ENCODE data around the gene PPARA. TPM values are rescaled to one million over a fixed set of nuclear protein-coding genes. Genes with fewer than 3 reads are reported as not detected.

The PPARA gene
- total and polyA plus RNA-seq, 2 experiments from 2014 or later: 8.7 to 14.4 TPM

GRCh38 chr22:46158283-46158682, 8.0 kb downstream of the PPARA start:
- no peak for DNase-seq
- Histone ChIP-seq H3K9me3 (ENCODE audit: low read depth) (no peaks in the 10 kb centered on the region), H3F3A (ENCODE audit: insufficient read depth) (no peaks in the 10 kb centered on the region), H3K27me3 (replicated peaks; ENCODE audit: insufficient read depth) (no peaks in the 10 kb centered on the region), H3K4me2 (ENCODE audit: unreplicated experiment) (no peak overlapping the region), H4K20me1 (ENCODE audit: insufficient read depth) (peaks cover 9% of the 10 kb centered on the region; the same call in 1 of the 2 replicates), H3K27ac (no peak overlapping the region), H3K4me3 (no peak overlapping the region), H2AFZ (no peak overlapping the region), H3K9me2 (ENCODE audit: insufficient read depth) (no peaks in the 10 kb centered on the region), H3K4me1 (ENCODE audit: insufficient read depth) (no peaks in the 10 kb centered on the region), H3K9ac (no peak overlapping the region), H3K36me3 (ENCODE audit: low read depth) (peaks cover 18% of the 10 kb centered on the region; the same call in 1 of the 2 replicates), H3K79me2 (ENCODE audit: insufficient read depth) (peaks cover 48% of the 10 kb centered on the region)
- in situ Hi-C loops (cut with MboI): no loop called here
- no peak for TF ChIP-seq EZH2 (IDR thresholded peaks at IDR 0.05; ENCODE audit: insufficient read depth, poor library complexity, severe bottlenecking)
- no peak for TF ChIP-seq EZH2phosphoT487 (IDR thresholded peaks at IDR 0.05; ENCODE audit: insufficient read depth, low read depth)
- 70 to 75% methylated on average over 7 of the region's 7 CpGs for WGBS, 2 experiments (ENCODE audit: low coverage in 1 of 2, low lambda C conversion rate in 2 of 2, missing lambda C conversion rate in 2 of 2)

- Histone ChIP-seq H4K20me1 (ENCODE audit: insufficient read depth) (peaks cover 9% of the 10 kb centered on the region; the same call in 1 of the 2 replicates), H3K79me2 (ENCODE audit: insufficient read depth) (peaks cover 41% of the 10 kb centered on the region), H3K27me3 (replicated peaks; ENCODE audit: insufficient read depth) (no peaks in the 10 kb centered on the region), H3K27ac (no peak overlapping the region), H2AFZ (no peak overlapping the region), H3K4me1 (ENCODE audit: insufficient read depth) (no peaks in the 10 kb centered on the region), H3K36me3 (ENCODE audit: low read depth) (peaks cover 15% of the 10 kb centered on the region; the same call in 1 of the 2 replicates), H3K9ac (no peak overlapping the region), H3K4me2 (ENCODE audit: unreplicated experiment) (no peak overlapping the region), H3K9me3 (ENCODE audit: low read depth) (no peaks in the 10 kb centered on the region), H3F3A (ENCODE audit: insufficient read depth) (no peaks in the 10 kb centered on the region), H3K4me3 (no peak overlapping the region), H3K9me2 (ENCODE audit: insufficient read depth) (no peaks in the 10 kb centered on the region)
- TF ChIP-seq EZH2 (IDR thresholded peaks at IDR 0.05; ENCODE audit: insufficient read depth, poor library complexity, severe bottlenecking): no peak
- no peak for TF ChIP-seq EZH2phosphoT487 (IDR thresholded peaks at IDR 0.05; ENCODE audit: insufficient read depth, low read depth)
- WGBS, 2 experiments (ENCODE audit: low coverage in 1 of 2, low lambda C conversion rate in 2 of 2, missing lambda C conversion rate in 2 of 2): 97 to 98% methylated on average over 7 of the region's 7 CpGs
- no peak for DNase-seq
- in situ Hi-C loops (cut with MboI): no loop called here
Measured at GRCh38 chr22:46159212-46159611, 8.9 kb downstream of the PPARA start.

GRCh38 chr22:46159777-46160176, 9.5 kb downstream of the PPARA start:
- H3F3A ChIP-seq (ENCODE audit: insufficient read depth): no peaks in the 10 kb centered on the region
- H3K27ac ChIP-seq: no peak overlapping the region
- no peak overlapping the region for H3K9ac ChIP-seq
- no peaks in the 10 kb centered on the region for H3K27me3 ChIP-seq (replicated peaks; ENCODE audit: insufficient read depth)
- no peak overlapping the region for H3K4me3 ChIP-seq
- peaks cover 9% of the 10 kb centered on the region; the same call in 1 of the 2 replicates for H4K20me1 ChIP-seq (ENCODE audit: insufficient read depth)
- no peaks in the 10 kb centered on the region for H3K9me2 ChIP-seq (ENCODE audit: insufficient read depth)
- H2AFZ ChIP-seq: no peak overlapping the region
- no peaks in the 10 kb centered on the region for H3K9me3 ChIP-seq (ENCODE audit: low read depth)
- no peak overlapping the region for H3K4me2 ChIP-seq (ENCODE audit: unreplicated experiment)
- H3K79me2 ChIP-seq (ENCODE audit: insufficient read depth): peaks cover 45% of the 10 kb centered on the region
- WGBS, 2 experiments (ENCODE audit: low coverage in 1 of 2, low lambda C conversion rate in 2 of 2, missing lambda C conversion rate in 2 of 2): 91 to 93% methylated on average over 10 of the region's 10 CpGs
- peaks cover 15% of the 10 kb centered on the region; the same call in 1 of the 2 replicates for H3K36me3 ChIP-seq (ENCODE audit: low read depth)
- in situ Hi-C loops (cut with MboI): no loop called here
- TF ChIP-seq EZH2 (IDR thresholded peaks at IDR 0.05; ENCODE audit: insufficient read depth, poor library complexity, severe bottlenecking) (no peak), EZH2phosphoT487 (IDR thresholded peaks at IDR 0.05; ENCODE audit: insufficient read depth, low read depth) (no peak)
- no peak for DNase-seq
- H3K4me1 ChIP-seq (ENCODE audit: insufficient read depth): no peaks in the 10 kb centered on the region

- H2AFZ ChIP-seq: no peak overlapping the region
Measured at GRCh38 chr22:46162285-46162684, 12.0 kb downstream of the PPARA start.

More at GRCh38 chr22:46162285-46162684, 12.0 kb downstream of the PPARA start:
- no peaks in the 10 kb centered on the region for H3K4me1 ChIP-seq (ENCODE audit: insufficient read depth)
- peaks cover 15% of the 10 kb centered on the region; the same call in 1 of the 2 replicates for H3K36me3 ChIP-seq (ENCODE audit: low read depth)
- DNase-seq: no peak
- in situ Hi-C loops (cut with MboI): no loop called here
- H3K27ac ChIP-seq: no peak overlapping the region
- no peaks in the 10 kb centered on the region for H3K27me3 ChIP-seq (replicated peaks; ENCODE audit: insufficient read depth)
- H3F3A ChIP-seq (ENCODE audit: insufficient read depth): no peaks in the 10 kb centered on the region
- WGBS, 2 experiments (ENCODE audit: low coverage in 1 of 2, low lambda C conversion rate in 2 of 2, missing lambda C conversion rate in 2 of 2): 98% methylated on average over 10 of the region's 10 CpGs
- TF ChIP-seq EZH2 (IDR thresholded peaks at IDR 0.05; ENCODE audit: insufficient read depth, poor library complexity, severe bottlenecking): no peak
- no peak for TF ChIP-seq EZH2phosphoT487 (IDR thresholded peaks at IDR 0.05; ENCODE audit: insufficient read depth, low read depth)
- no peak overlapping the region for H3K9ac ChIP-seq
- H3K4me2 ChIP-seq (ENCODE audit: unreplicated experiment): no peak overlapping the region
- no peak overlapping the region for H3K4me3 ChIP-seq
- H3K79me2 ChIP-seq (ENCODE audit: insufficient read depth): peaks cover 33% of the 10 kb centered on the region
- no peaks in the 10 kb centered on the region for H3K9me3 ChIP-seq (ENCODE audit: low read depth)
- peaks cover 9% of the 10 kb centered on the region; the same call in 1 of the 2 replicates for H4K20me1 ChIP-seq (ENCODE audit: insufficient read depth)
- H3K9me2 ChIP-seq (ENCODE audit: insufficient read depth): no peaks in the 10 kb centered on the region

All from GM23248 (cell line).